PFSK-1 (cell line): ENCODE results near the gene JPH2.

ENCODE experiments used
- FOXP2 ChIP-seq: optimal IDR thresholded peaks from 2 replicates; pipeline ENCODE3; 2011; ENCODE audit warnings: borderline replicate concordance, control low read depth, inconsistent platforms; ENCODE audit not compliant: insufficient read depth; ENCODE audit errors: extremely low read length, extremely low read depth
- POLR2AphosphoS5 ChIP-seq: IDR thresholded peaks from 2 replicates; pipeline ENCODE4 v1.6.1; 2012; ENCODE audit warnings: low read depth, mild to moderate bottlenecking, control low read depth, low read length, moderate library complexity
- REST ChIP-seq, 2 experiments: IDR thresholded peaks; 2 replicates each; pipeline versions ENCODE4 v1.6.1 to v1.8.0; 2011 to 2012; ENCODE audit warnings: low read depth in 2 of 2, low read length in 2 of 2, control low read depth in 1 of 2, inconsistent platforms in 1 of 2, mild to moderate bottlenecking in 1 of 2, moderate library complexity in 1 of 2; ENCODE audit not compliant: insufficient read depth in 1 of 2
- SIN3A ChIP-seq: IDR thresholded peaks from 2 replicates; pipeline ENCODE4 v1.6.1; 2012; ENCODE audit warnings: mild to moderate bottlenecking, low read length, moderate library complexity, borderline replicate concordance; ENCODE audit not compliant: insufficient read depth
- TAF1 ChIP-seq: IDR thresholded peaks from 2 replicates; pipeline ENCODE4 v1.6.1; 2012; ENCODE audit warnings: low read length, control low read depth, borderline replicate concordance; ENCODE audit not compliant: insufficient read depth

Gene JPH2

DNA sequence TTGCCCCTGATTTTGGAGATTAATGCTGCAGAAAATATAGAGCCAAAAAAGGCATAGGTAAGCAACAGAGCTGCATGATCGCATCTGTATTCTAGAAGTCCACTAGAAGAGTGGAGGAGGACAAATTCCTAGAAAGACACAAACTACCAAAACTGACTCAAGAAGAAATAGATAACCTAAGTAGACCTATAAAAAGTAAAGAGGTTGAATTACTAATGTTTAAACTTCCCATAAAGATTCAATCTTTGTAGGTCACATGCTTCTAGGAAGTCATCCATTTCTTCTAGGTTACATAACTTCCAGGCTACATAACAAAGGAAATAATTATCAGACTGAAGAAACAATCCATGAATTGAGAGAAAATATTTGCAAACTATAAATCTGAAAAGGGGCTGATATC, 84.4 kb downstream of the JPH2 start:
- TF ChIP-seq POLR2AphosphoS5, result no peak
- no peak for TF ChIP-seq FOXP2
- no peak for TF ChIP-seq REST (IDR thresholded peaks at IDR 0.05; ENCODE audit: insufficient read depth in 1 of 2, low read depth in 2 of 2, low read length in 2 of 2)
- TF ChIP-seq SIN3A, result no peak
- no peak for TF ChIP-seq TAF1

DNA sequence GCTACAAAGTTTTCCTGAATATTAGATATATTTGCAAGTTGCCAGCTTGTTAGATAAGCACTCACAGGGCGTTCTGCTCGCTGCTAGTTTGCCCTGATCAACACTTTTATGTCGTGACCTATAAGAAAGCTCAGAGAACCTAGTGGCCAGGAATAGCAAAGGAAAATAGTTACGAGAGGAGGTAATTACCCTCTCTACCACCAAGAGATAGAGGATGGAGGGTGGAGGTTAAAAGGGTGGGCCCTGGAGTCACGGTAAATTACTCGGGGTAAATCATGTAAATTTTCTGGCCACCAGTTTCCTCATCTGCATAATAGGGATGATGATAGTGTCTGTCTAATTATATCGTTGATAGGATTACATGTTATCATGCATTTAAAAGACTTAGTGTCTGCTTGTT, 87.2 kb downstream of the JPH2 start:
- TF ChIP-seq REST (IDR thresholded peaks at IDR 0.05; ENCODE audit: insufficient read depth in 1 of 2, low read depth in 2 of 2, low read length in 2 of 2) (no peak), TAF1 (no peak), FOXP2 (no peak), SIN3A (no peak), POLR2AphosphoS5 (no peak)

- TF ChIP-seq TAF1 (no peak), SIN3A (no peak), FOXP2 (no peak), POLR2AphosphoS5 (no peak), REST (IDR thresholded peaks at IDR 0.05; ENCODE audit: insufficient read depth in 1 of 2, low read depth in 2 of 2, low read length in 2 of 2) (no peak)
Measured at GRCh38 chr20:44098657-44099056, 88.3 kb downstream of the JPH2 start.

GRCh38 chr20:44098256-44098630, 88.7 kb downstream of the JPH2 start:
- TF ChIP-seq FOXP2 (no peak), TAF1 (no peak), SIN3A (no peak), REST (IDR thresholded peaks at IDR 0.05; ENCODE audit: insufficient read depth in 1 of 2, low read depth in 2 of 2, low read length in 2 of 2) (no peak), POLR2AphosphoS5 (no peak)

DNA sequence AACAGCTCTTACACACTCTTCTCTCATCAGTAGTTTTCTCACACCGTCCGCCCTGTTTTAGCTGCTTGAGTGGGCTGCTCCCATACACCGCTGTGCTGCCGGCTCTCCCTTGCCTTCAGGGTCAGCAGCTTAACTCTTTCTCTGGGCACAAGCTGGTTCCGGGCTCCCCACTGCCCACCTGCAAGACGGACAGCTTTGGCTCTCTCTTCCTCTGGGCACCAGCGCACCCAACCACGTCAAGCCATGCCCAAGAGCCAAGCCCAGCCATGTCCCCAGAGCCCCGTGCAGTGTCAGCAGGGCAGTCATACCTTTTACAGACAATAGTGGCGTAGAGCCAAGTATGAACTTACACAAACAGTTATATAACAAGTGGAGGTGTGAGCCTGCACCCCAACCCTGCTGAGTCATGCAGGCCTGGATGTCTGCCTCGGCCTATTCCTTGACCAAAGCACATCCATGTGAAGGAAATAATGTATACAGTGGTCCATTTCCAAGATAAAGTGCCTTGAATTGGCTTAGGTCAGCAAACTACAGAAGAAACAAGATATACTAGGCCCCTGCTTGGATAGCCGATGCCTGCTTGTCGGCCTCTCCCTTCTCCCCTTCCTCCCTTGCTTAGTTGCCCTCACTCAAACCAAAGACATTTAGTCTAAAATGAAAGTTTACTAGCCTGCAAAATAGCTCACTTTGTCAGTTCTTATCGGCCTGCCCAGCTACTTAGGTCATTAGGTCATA, 89.3 kb downstream of the JPH2 start:
- no peak for TF ChIP-seq POLR2AphosphoS5
- TF ChIP-seq SIN3A, result no peak
- TF ChIP-seq TAF1, result no peak
- no peak for TF ChIP-seq FOXP2
- TF ChIP-seq REST (IDR thresholded peaks at IDR 0.05; ENCODE audit: insufficient read depth in 1 of 2, low read depth in 2 of 2, low read length in 2 of 2), result no peak
